Thyroid gland (tissue), 4 donors: Measurements from ENCODE around the gene IL10RA. TPM values are rescaled to one million over a fixed set of nuclear protein-coding genes. Genes with fewer than 3 reads are reported as not detected.
A peak's percentile ranks its signal among the peaks of the same experiment; 100 is the strongest.
"Not testable (repeated sequence)": the region's sequence is repeated elsewhere in the genome, so short reads cannot be mapped to it uniquely, and the experiment has no call there.

Experiments used
- DNase-seq, 2 donors: peaks; one replicate each; pipeline ENCODE4 v3.0.0-alpha.2; 2019
- H3K27ac ChIP-seq, 3 donors: fragments of 200-600 bp; sonication (generic); 1 replicate in 2 of 3; 2 replicates in 1 of 3; pipeline ENCODE4 v1.5.1; 2016 to 2019; ENCODE audit warnings: mild to moderate bottlenecking in 1 of 3, moderate library complexity in 1 of 3
- H3K27me3 ChIP-seq: fragments of 200-600 bp; sonication (generic); one replicate; pipeline ENCODE4 v1.5.1; 2019
- H3K36me3 ChIP-seq, 2 donors: fragments of 200-600 bp; sonication (generic); one replicate each; pipeline ENCODE4 v1.5.1; 2016 to 2019
- H3K4me1 ChIP-seq, 2 donors: fragments of 200-600 bp; sonication (generic); one replicate each; pipeline ENCODE4 v1.5.1; 2017 to 2019
- H3K4me3 ChIP-seq, 3 donors: fragments of 200-600 bp; sonication (generic); replicated peaks in 1 of 3; 1 replicate in 2 of 3; 2 replicates in 1 of 3; pipeline ENCODE4 v1.5.1; 2016; ENCODE audit warnings: mild to moderate bottlenecking in 1 of 3
- H3K9me3 ChIP-seq: fragments of 200-600 bp; sonication (generic); one replicate; pipeline ENCODE4 v1.5.1; 2017
- CTCF ChIP-seq, 6 experiments: fragments of 200-600 bp in 3 of 6; fragments of 450-650 bp in 3 of 6; sonication (generic) in 3 of 6; IDR thresholded peaks; one replicate each; pipeline ENCODE4 v1.5.1; 2016 to 2019; ENCODE audit warnings: antibody characterized with exemption in 6 of 6, mild to moderate bottlenecking in 2 of 6, inconsistent platforms in 1 of 6, moderate library complexity in 1 of 6
- POLR2A ChIP-seq, 2 donors: fragments of 450-650 bp; IDR thresholded peaks; one replicate each; pipeline ENCODE4 v1.6.1; 2017; ENCODE audit warnings: antibody characterized with exemption in 2 of 2, mild to moderate bottlenecking in 2 of 2, moderate library complexity in 1 of 2
- WGBS, 2 donors: methylation state at CpG; one replicate each; pipeline ENCODE4 v1.1.5; 2017; 5-methylcytosine and 5-hydroxymethylcytosine counted together
- intact Hi-C: fragments of 100-400 bp; cut with DNase I; formaldehyde crosslinking; loops from one replicate; pipeline ENCODE4 v1.15.1; 2023
- total RNA-seq, 4 donors: library from RNA; depleted of rRNA; stranded (reverse); fragments of >200 nt; gene quantifications; one replicate each; pipeline ENCODE4 v1.2.3, GENCODE V29; 2016

IL10RA gene
- total RNA-seq, 4 donors from 2014 or later, result 5.3 to 21.9 (median 10.6) TPM

GRCh38 chr11:117946842-117947526 is 39.2 kb upstream of the IL10RA start:
- Histone ChIP-seq H3K9me3 (no peaks in the 10 kb centered on the region), H3K4me3 (no peak overlapping the region), H3K36me3 (no peaks in the 10 kb centered on the region), H3K4me1 (peaks cover 12 to 18% of the 10 kb centered on the region in 2 donors), H3K27ac (no peak overlapping the region), H3K27me3 (no peaks in the 10 kb centered on the region)
- intact Hi-C loops, result loop anchor here (2.0 to 5.0 kb wide), 2 partner anchors 104 to 105 kb away; no protein-coding TSS in a partner anchor
- peak; percentile 87 to 89 for DNase-seq
- 37 to 52% methylated on average over 5 to 7 of the region's 7 CpGs for WGBS, 2 donors
- TF ChIP-seq POLR2A (IDR thresholded peaks at IDR 0.05) (no peak), CTCF (IDR thresholded peaks at IDR 0.05) (peak; percentile 92 to 98 (median 96))

DNA sequence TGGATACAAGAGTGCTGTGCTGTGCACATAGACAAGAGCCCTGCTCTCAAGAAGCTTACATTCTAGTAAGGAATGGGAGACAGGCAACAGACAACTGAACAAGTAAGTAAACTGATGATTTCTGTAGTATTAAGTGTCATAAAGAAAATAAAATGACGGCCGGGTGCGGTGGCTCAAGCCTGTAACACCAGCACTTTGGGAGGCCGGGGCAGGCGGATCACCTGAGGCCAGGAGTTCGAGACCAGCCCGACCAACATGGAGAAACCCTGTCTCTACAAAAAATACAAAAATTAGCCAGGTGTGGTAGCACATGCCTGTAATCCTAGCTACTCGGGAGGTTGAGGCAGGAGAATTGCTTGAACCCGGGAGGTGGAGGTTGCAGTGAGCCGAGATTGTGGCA is 38.4 kb upstream of the IL10RA start:
- intact Hi-C loops, result loop anchor here (2.0 to 5.0 kb wide), 2 partner anchors 105 kb away; no protein-coding TSS in a partner anchor
- H3K27me3 ChIP-seq, H3K9me3 ChIP-seq, H3K27ac ChIP-seq, H3K4me3 ChIP-seq, DNase-seq, H3K36me3 ChIP-seq: not testable (repeated sequence)
- WGBS, 2 donors, result 64 to 79% methylated on average over 10 of the region's 10 CpGs
- H3K4me1 ChIP-seq, result peaks cover 12 to 18% of the 10 kb centered on the region in 2 donors

DNA sequence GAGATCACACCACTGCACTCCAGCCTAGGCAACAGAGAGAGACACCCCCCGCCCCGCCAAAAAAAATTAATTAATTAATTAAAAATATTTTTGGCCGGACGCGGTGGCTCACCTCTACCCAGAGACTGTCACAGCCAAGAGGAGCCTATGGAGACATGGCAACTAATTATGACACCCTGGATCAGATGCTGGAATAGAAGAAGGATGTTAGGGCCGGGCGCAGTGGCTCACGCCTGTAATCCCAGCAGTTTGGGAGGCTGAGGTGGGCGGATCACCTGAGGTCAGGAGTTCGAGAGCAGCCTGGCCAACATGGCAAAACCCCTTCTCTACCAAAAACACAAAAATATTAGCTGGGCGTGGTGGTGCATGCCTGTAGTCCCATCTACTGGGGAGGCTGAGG is 37.7 kb upstream of the IL10RA start:
- not testable (repeated sequence) for H3K27ac ChIP-seq, H3K9me3 ChIP-seq, H3K27me3 ChIP-seq, DNase-seq, H3K4me3 ChIP-seq, H3K36me3 ChIP-seq
- WGBS, 2 donors, result 85 to 86% methylated on average over 11 of the region's 11 CpGs
- intact Hi-C loops, result loop anchor here (5.0 kb wide), 1 partner anchor 104 kb away; no protein-coding TSS in a partner anchor
- H3K4me1 ChIP-seq, result peaks cover 12 to 21% of the 10 kb centered on the region in 2 donors

DNA sequence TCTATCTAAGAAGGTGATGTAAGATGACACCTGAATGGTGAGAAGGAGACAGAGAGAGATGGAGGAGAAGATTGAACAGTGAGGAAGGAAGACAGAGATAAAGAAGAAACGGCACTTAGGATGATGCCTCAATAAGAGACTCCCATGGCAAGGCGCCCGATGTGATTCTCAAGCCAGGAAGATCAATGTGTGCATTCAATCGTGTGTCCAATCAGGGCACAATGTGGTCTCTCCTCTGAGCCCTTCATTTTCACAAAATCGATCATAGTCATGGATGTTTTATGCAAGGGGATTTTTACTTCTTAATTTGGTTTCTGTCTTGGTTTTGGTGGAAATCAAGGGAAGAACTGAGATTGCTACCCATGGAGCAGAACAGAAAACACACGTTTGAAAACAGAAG is 37.1 kb upstream of the IL10RA start:
- H3K27me3 ChIP-seq, result no peaks in the 10 kb centered on the region
- H3K36me3 ChIP-seq, result no peaks in the 10 kb centered on the region
- no peak for DNase-seq
- H3K27ac ChIP-seq, result no peak overlapping the region
- no peaks in the 10 kb centered on the region for H3K9me3 ChIP-seq
- TF ChIP-seq CTCF (IDR thresholded peaks at IDR 0.05) (no peak), POLR2A (IDR thresholded peaks at IDR 0.05) (no peak)
- WGBS, 2 donors, result 84 to 85% methylated on average over 6 of the region's 6 CpGs
- H3K4me1 ChIP-seq, result peaks cover 12 to 21% of the 10 kb centered on the region in 2 donors
- H3K4me3 ChIP-seq, result no peak overlapping the region
- intact Hi-C loops, result loop anchor here (5.0 kb wide), 1 partner anchor 103 kb away; no protein-coding TSS in a partner anchor

DNA sequence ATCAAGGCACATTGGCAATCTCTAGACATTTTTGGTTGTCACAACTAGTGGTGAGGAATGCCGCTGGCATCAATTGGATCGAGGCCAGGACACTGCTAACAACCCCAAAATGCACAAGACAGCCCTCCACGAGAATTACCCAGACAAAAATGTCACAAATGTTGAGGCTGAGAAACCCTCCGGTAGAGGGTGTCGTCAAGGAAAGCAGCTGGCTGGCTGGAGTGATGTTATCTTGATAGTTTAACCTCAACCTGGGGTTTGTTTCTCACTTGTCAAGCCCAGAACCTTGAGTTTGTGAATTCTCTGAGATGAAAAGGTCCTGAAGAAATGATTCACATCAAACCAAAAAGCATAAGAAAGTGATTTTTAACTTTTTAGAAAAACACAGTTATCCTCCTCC is 35.9 kb upstream of the IL10RA start:
- peaks cover 12 to 21% of the 10 kb centered on the region in 2 donors for H3K4me1 ChIP-seq
- WGBS, 2 donors, result 10 to 13% methylated on average over 5 of the region's 5 CpGs
- no peaks in the 10 kb centered on the region for H3K36me3 ChIP-seq
- intact Hi-C loops, result no loop called here
- DNase-seq, result peak; percentile 21 to 41
- no peaks in the 10 kb centered on the region for H3K27me3 ChIP-seq
- no peak overlapping the region for H3K4me3 ChIP-seq
- H3K9me3 ChIP-seq, result no peaks in the 10 kb centered on the region
- TF ChIP-seq CTCF (IDR thresholded peaks at IDR 0.05) (peak in 2 of 6 experiments; percentile 11 to 31), POLR2A (IDR thresholded peaks at IDR 0.05) (no peak)
- peak overlapping the region in 1 of 3 donors; percentile 41 for H3K27ac ChIP-seq
